PC-9 (cell line): Measurements from ENCODE around the gene ZCCHC14.

ENCODE experiments used
- EZH2 ChIP-seq: fragments of 200-600 bp; sonication (generic); IDR thresholded peaks from 2 replicates; pipeline ENCODE4 v1.8.0; 2017; ENCODE audit warnings: antibody characterized with exemption, low read depth
- TF ChIP-seq, protein P1 (sequence below): fragments of 200-600 bp; sonication (generic); conservative IDR thresholded peaks from 2 replicates; pipeline ENCODE4 v1.6.1; 2017; ENCODE audit warnings: mixed run types, antibody characterized with exemption, mild to moderate bottlenecking, moderate library complexity

DNA sequence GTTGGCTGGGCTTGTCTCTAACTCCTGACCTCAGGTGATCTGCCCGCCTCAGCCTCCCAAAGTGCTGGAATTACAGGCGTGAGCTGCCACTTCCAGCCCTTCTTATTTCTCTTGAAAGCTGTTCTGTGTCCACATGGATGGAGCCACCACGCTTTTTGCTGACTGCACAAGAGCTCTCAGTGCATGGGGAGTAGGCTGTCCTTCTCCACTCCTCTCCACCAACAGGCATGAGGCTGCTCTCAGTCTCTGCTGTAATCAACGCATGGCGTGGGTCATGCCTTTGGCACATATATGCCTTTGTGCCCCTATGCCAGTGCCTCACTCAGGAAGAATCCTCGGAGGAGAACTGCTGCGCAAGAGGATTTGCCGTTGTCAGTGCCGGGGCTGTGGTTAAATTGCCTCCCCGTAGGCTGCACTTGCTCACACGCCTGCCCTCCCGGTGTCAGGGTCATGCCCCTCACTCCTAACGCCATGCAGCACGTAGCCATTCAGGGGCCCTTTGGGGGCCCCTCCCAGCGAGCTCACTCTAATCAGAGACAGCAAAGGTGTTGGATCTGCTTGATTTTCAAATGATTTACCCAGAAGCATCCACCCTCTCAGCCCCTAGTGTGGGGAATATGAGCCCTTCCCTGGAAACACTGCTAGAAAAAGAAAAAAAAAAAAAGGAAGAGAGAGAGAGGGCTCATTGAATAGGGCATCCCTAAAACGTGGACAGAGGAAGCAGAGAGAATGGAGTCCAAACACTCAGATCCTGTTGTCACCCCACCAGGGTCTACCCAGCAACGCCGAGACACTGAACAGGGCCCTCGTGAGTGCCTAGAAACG is 47.5 kb upstream of the ZCCHC14 start:
- TF ChIP-seq, protein P1, sequence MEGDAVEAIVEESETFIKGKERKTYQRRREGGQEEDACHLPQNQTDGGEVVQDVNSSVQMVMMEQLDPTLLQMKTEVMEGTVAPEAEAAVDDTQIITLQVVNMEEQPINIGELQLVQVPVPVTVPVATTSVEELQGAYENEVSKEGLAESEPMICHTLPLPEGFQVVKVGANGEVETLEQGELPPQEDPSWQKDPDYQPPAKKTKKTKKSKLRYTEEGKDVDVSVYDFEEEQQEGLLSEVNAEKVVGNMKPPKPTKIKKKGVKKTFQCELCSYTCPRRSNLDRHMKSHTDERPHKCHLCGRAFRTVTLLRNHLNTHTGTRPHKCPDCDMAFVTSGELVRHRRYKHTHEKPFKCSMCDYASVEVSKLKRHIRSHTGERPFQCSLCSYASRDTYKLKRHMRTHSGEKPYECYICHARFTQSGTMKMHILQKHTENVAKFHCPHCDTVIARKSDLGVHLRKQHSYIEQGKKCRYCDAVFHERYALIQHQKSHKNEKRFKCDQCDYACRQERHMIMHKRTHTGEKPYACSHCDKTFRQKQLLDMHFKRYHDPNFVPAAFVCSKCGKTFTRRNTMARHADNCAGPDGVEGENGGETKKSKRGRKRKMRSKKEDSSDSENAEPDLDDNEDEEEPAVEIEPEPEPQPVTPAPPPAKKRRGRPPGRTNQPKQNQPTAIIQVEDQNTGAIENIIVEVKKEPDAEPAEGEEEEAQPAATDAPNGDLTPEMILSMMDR: no peak
- no peak for TF ChIP-seq EZH2
